ENCODE data around the gene IZUMO4. TPM values are rescaled to one million over a fixed set of nuclear protein-coding genes. Genes with fewer than 3 reads are reported as not detected.
"Not testable (repeated sequence)": the region's sequence is repeated elsewhere in the genome, so short reads cannot be mapped to it uniquely, and the experiment has no call there.

IZUMO4 gene
- total RNA-seq, 1 experiment from 2014 or later: 5.3 TPM

- ChIA-PET POLR2A (interaction anchor here (0.6 kb wide), 1 partner anchor 299 kb away, joined by 3 read pairs; no protein-coding TSS in a partner anchor), CTCF (interaction anchor here (0.6 to 0.7 kb wide), 2 partner anchors 173 to 977 kb away, joined by 4 read pairs; no protein-coding TSS in a partner anchor)
- intact Hi-C loops (cut with micrococcal nuclease): no loop called here
- no peaks in the 10 kb centered on the region for H3K27me3 Mint-ChIP-seq (ENCODE audit: insufficient read depth, unreplicated experiment)
- H3K4me1 Mint-ChIP-seq (ENCODE audit: insufficient read depth, unreplicated experiment): no peaks in the 10 kb centered on the region
- TF ChIP-seq CTCF (IDR thresholded peaks at IDR 0.05; ENCODE audit: unreplicated experiment): no peak
- H3K27ac Mint-ChIP-seq (ENCODE audit: low read depth, unreplicated experiment): no peak overlapping the region
- H3K9me3 Mint-ChIP-seq (ENCODE audit: unreplicated experiment): no peaks in the 10 kb centered on the region
- BruUV-seq (replicated peaks): no TSS peak
- no peak overlapping the region for H3K4me3 Mint-ChIP-seq (ENCODE audit: unreplicated experiment)
- no peak for DNase-seq (ENCODE audit: unreplicated experiment)
- H3K36me3 Mint-ChIP-seq (ENCODE audit: insufficient read depth, unreplicated experiment): peaks cover 73% of the 10 kb centered on the region
These were observed 32.8 kb downstream of the IZUMO4 start for GRCh38 chr19:2129486-2129885.

GRCh38 chr19:2129892-2130770, 33.4 kb downstream of the IZUMO4 start:
- BruUV-seq (replicated peaks): no TSS peak
- no peak for DNase-seq (ENCODE audit: unreplicated experiment)
- ChIA-PET POLR2A (no interaction called here), CTCF (interaction anchor here (0.5 to 0.7 kb wide), 3 partner anchors 112 to 978 kb away, joined by 3 to 4 read pairs (median 4); no protein-coding TSS in a partner anchor)
- Mint-ChIP-seq H3K4me1 (ENCODE audit: insufficient read depth, unreplicated experiment) (no peaks in the 10 kb centered on the region), H3K27me3 (ENCODE audit: insufficient read depth, unreplicated experiment) (no peaks in the 10 kb centered on the region), H3K4me3 (ENCODE audit: unreplicated experiment) (no peak overlapping the region), H3K36me3 (ENCODE audit: insufficient read depth, unreplicated experiment) (peaks cover 71% of the 10 kb centered on the region), H3K27ac (ENCODE audit: low read depth, unreplicated experiment) (no peak overlapping the region), H3K9me3 (ENCODE audit: unreplicated experiment) (no peaks in the 10 kb centered on the region)
- intact Hi-C loops (cut with micrococcal nuclease): no loop called here
- no peak for TF ChIP-seq CTCF (IDR thresholded peaks at IDR 0.05; ENCODE audit: unreplicated experiment)

- POLR2A ChIA-PET: interaction anchor here (0.5 kb wide), 1 partner anchor 26 kb away, joined by 3 read pairs; no protein-coding TSS in a partner anchor
- CTCF ChIA-PET; H3K4me3 Mint-ChIP-seq (ENCODE audit: unreplicated experiment); BruUV-seq (replicated peaks); H3K9me3 Mint-ChIP-seq (ENCODE audit: unreplicated experiment); intact Hi-C loops (cut with micrococcal nuclease); DNase-seq (ENCODE audit: unreplicated experiment); H3K4me1 Mint-ChIP-seq (ENCODE audit: insufficient read depth, unreplicated experiment); H3K27ac Mint-ChIP-seq (ENCODE audit: low read depth, unreplicated experiment); H3K27me3 Mint-ChIP-seq (ENCODE audit: insufficient read depth, unreplicated experiment): not testable (repeated sequence)
- H3K36me3 Mint-ChIP-seq (ENCODE audit: insufficient read depth, unreplicated experiment): peaks cover 70% of the 10 kb centered on the region
These were observed 34.6 kb downstream of the IZUMO4 start for GRCh38 chr19:2131012-2131975.

GRCh38 chr19:2132191-2132590, 35.5 kb downstream of the IZUMO4 start:
- Mint-ChIP-seq H3K4me3 (ENCODE audit: unreplicated experiment) (no peak overlapping the region), H3K36me3 (ENCODE audit: insufficient read depth, unreplicated experiment) (peaks cover 69% of the 10 kb centered on the region)
- CTCF ChIA-PET: interaction anchor here (0.7 kb wide), 1 partner anchor 204 kb away, joined by 3 read pairs; no protein-coding TSS in a partner anchor

More at GRCh38 chr19:2132191-2132590, 35.5 kb downstream of the IZUMO4 start:
- intact Hi-C loops (cut with micrococcal nuclease): no loop called here
- no peak for TF ChIP-seq CTCF (IDR thresholded peaks at IDR 0.05; ENCODE audit: unreplicated experiment)
- POLR2A ChIA-PET: no interaction called here
- H3K27me3 Mint-ChIP-seq (ENCODE audit: insufficient read depth, unreplicated experiment): no peaks in the 10 kb centered on the region
- H3K27ac Mint-ChIP-seq (ENCODE audit: low read depth, unreplicated experiment): peak overlapping the region; percentile 63
- DNase-seq (ENCODE audit: unreplicated experiment): no peak
- no TSS peak for BruUV-seq (replicated peaks)
- no peaks in the 10 kb centered on the region for H3K9me3 Mint-ChIP-seq (ENCODE audit: unreplicated experiment)
- no peaks in the 10 kb centered on the region for H3K4me1 Mint-ChIP-seq (ENCODE audit: insufficient read depth, unreplicated experiment)

All from MCF 10A (cell line).